ENCODE results near the gene CDR2. TPM values are rescaled to one million over a fixed set of nuclear protein-coding genes. Genes with fewer than 3 reads are reported as not detected.
"Not testable (repeated sequence)": the region's sequence is repeated elsewhere in the genome, so short reads cannot be mapped to it uniquely, and the experiment has no call there.

The CDR2 gene
- total RNA-seq, 1 donor from 2014 or later, result 32.7 TPM

GRCh38 chr16:22308824-22309520 lies 65.4 kb downstream of the CDR2 start:
- DNase-seq (ENCODE audit: low spot score), result no peak

- no peak for DNase-seq (ENCODE audit: low spot score)
Observed at GRCh38 chr16:22307838-22308237, 66.6 kb downstream of the CDR2 start.

GRCh38 chr16:22306788-22307187 lies 67.6 kb downstream of the CDR2 start:
- DNase-seq (ENCODE audit: low spot score), result no peak

- DNase-seq (ENCODE audit: low spot score), result no peak
Observed at GRCh38 chr16:22304411-22304810, 70.0 kb downstream of the CDR2 start.

GRCh38 chr16:22302776-22303363 lies 71.5 kb downstream of the CDR2 start:
- DNase-seq (ENCODE audit: low spot score), result no peak

- DNase-seq (ENCODE audit: low spot score), result not testable (repeated sequence)
Observed at GRCh38 chr16:22301423-22301822, 73.0 kb downstream of the CDR2 start.

- peak; percentile 53 for DNase-seq (ENCODE audit: low spot score)
Observed at GRCh38 chr16:22300427-22301071, 73.9 kb downstream of the CDR2 start.

GRCh38 chr16:22299036-22299435 lies 75.4 kb downstream of the CDR2 start:
- DNase-seq (ENCODE audit: low spot score), result no peak

- peak; percentile 92 for DNase-seq (ENCODE audit: low spot score)
Observed at GRCh38 chr16:22297871-22298733, 76.3 kb downstream of the CDR2 start.

GRCh38 chr16:22297114-22297870 lies 77.1 kb downstream of the CDR2 start, which contains the start of gene POLR3E:
Gene POLR3E, plus strand, starts transcription at chr16:22297409. Its CDS starts 5,560 bp downstream, at chr16:22302969.
- DNase-seq (ENCODE audit: low spot score), result peak; percentile 99

GRCh38 chr16:22296225-22297113 lies 78.0 kb downstream of the CDR2 start:
- no peak for DNase-seq (ENCODE audit: low spot score)

Other genes starting within 250 kb of the CDR2 start
- not detected for gene SDR42E2, start 212.1 kb downstream of the CDR2 start, total RNA-seq (ENCODE audit: insufficient read depth, low replicate concordance)
- gene EEF2K, start 168.3 kb downstream of the CDR2 start, total RNA-seq (ENCODE audit: insufficient read depth, low replicate concordance), result 20.5 TPM
- gene POLR3E, start 77.2 kb downstream of the CDR2 start, total RNA-seq (ENCODE audit: insufficient read depth, low replicate concordance), result 58.3 TPM
- 116 TPM for gene NPIPB5, start 136.3 kb upstream of the CDR2 start, total RNA-seq (ENCODE audit: insufficient read depth, low replicate concordance)

Measured in umbilical cord (tissue), 2 donors.